Measurements from ENCODE around the gene PRTG. TPM values are rescaled to one million over a fixed set of nuclear protein-coding genes. Genes with fewer than 3 reads are reported as not detected.

Gene PRTG
- total RNA-seq, 1 experiment from 2014 or later, result 39.1 TPM

GRCh38 chr15:55750706-55751105 lies 7.8 kb upstream of the PRTG start:
- ChIA-PET POLR2A (interaction anchor here (0.6 kb wide), 1 partner anchor 12 kb away, joined by 3 read pairs; no protein-coding TSS in a partner anchor), CTCF (interaction anchor here (0.7 kb wide), 2 partner anchors 34 to 121 kb away, joined by 3 read pairs; no protein-coding TSS in a partner anchor)
- Histone ChIP-seq H3K9me3 (no peaks in the 10 kb centered on the region), H3K4me1 (peaks cover 25% of the 10 kb centered on the region), H3K36me3 (ENCODE audit: control insufficient read depth, insufficient read depth, low read length) (no peaks in the 10 kb centered on the region), H3K27me3 (replicated peaks; ENCODE audit: control insufficient read depth, insufficient read depth, low read length) (no peaks in the 10 kb centered on the region), H3K4me3 (ENCODE audit: low read depth, low read length) (no peak overlapping the region)
- no TSS peak for BruUV-seq (replicated peaks)
- DNase-seq, result peak; percentile 45 to 54
- intact Hi-C loops (cut with micrococcal nuclease; ENCODE audit: unreplicated experiment), result no loop called here
- Mint-ChIP-seq H3K4me3 (ENCODE audit: unreplicated experiment) (no peak overlapping the region), H3K36me3 (ENCODE audit: insufficient read depth, unreplicated experiment) (no peaks in the 10 kb centered on the region), H3K27ac (ENCODE audit: unreplicated experiment) (peak overlapping the region; percentile 23), H3K27me3 (ENCODE audit: insufficient read depth, unreplicated experiment) (no peaks in the 10 kb centered on the region), H3K9me3 (ENCODE audit: unreplicated experiment) (no peaks in the 10 kb centered on the region), H3K4me1 (ENCODE audit: low read depth, unreplicated experiment) (peaks cover 25% of the 10 kb centered on the region)
- TF ChIP-seq, protein P1, sequence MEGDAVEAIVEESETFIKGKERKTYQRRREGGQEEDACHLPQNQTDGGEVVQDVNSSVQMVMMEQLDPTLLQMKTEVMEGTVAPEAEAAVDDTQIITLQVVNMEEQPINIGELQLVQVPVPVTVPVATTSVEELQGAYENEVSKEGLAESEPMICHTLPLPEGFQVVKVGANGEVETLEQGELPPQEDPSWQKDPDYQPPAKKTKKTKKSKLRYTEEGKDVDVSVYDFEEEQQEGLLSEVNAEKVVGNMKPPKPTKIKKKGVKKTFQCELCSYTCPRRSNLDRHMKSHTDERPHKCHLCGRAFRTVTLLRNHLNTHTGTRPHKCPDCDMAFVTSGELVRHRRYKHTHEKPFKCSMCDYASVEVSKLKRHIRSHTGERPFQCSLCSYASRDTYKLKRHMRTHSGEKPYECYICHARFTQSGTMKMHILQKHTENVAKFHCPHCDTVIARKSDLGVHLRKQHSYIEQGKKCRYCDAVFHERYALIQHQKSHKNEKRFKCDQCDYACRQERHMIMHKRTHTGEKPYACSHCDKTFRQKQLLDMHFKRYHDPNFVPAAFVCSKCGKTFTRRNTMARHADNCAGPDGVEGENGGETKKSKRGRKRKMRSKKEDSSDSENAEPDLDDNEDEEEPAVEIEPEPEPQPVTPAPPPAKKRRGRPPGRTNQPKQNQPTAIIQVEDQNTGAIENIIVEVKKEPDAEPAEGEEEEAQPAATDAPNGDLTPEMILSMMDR (IDR thresholded peaks at IDR 0.05; ENCODE audit: insufficient read depth in 1 of 2, low read depth in 1 of 2, low read length in 1 of 2, severe bottlenecking in 1 of 2, unreplicated experiment in 1 of 2), result no peak

- intact Hi-C loops (cut with micrococcal nuclease; ENCODE audit: unreplicated experiment), result loop anchor here (2.0 to 5.0 kb wide), 2 partner anchors 53 to 95 kb away; no protein-coding TSS in a partner anchor
- H3K4me3 Mint-ChIP-seq (ENCODE audit: unreplicated experiment), result no peak overlapping the region
- TSS peak; percentile 68 for BruUV-seq (replicated peaks)
- peak overlapping the region; percentile 20 for H3K27ac Mint-ChIP-seq (ENCODE audit: unreplicated experiment)
- H3K27me3 Mint-ChIP-seq (ENCODE audit: insufficient read depth, unreplicated experiment), result no peaks in the 10 kb centered on the region
- H3K36me3 ChIP-seq (ENCODE audit: control insufficient read depth, insufficient read depth, low read length), result no peaks in the 10 kb centered on the region; the same call in 1 of the 2 replicates
- TF ChIP-seq, protein P1 (IDR thresholded peaks at IDR 0.05; ENCODE audit: insufficient read depth in 1 of 2, low read depth in 1 of 2, low read length in 1 of 2, severe bottlenecking in 1 of 2, unreplicated experiment in 1 of 2), result no peak
- peaks cover 5% of the 10 kb centered on the region for H3K36me3 Mint-ChIP-seq (ENCODE audit: insufficient read depth, unreplicated experiment)
- no peaks in the 10 kb centered on the region for H3K27me3 ChIP-seq (replicated peaks; ENCODE audit: control insufficient read depth, insufficient read depth, low read length)
- peak overlapping the region; percentile 90 for H3K4me3 ChIP-seq (ENCODE audit: low read depth, low read length)
- peaks cover 13% of the 10 kb centered on the region for H3K4me1 Mint-ChIP-seq (ENCODE audit: low read depth, unreplicated experiment)
- H3K9me3 ChIP-seq, result no peaks in the 10 kb centered on the region
- DNase-seq, result no peak
- H3K4me1 ChIP-seq, result peaks cover 34% of the 10 kb centered on the region
- ChIA-PET POLR2A (interaction anchor here (0.5 kb wide), 1 partner anchor 116 kb away, joined by 6 read pairs; no protein-coding TSS in a partner anchor), CTCF (no interaction called here)
- H3K9me3 Mint-ChIP-seq (ENCODE audit: unreplicated experiment), result no peaks in the 10 kb centered on the region
Observed at GRCh38 chr15:55743729-55744655, 1.0 kb upstream of the PRTG start.

- H3K27me3 ChIP-seq (replicated peaks; ENCODE audit: control insufficient read depth, insufficient read depth, low read length), result no peaks in the 10 kb centered on the region
- no TSS peak for BruUV-seq (replicated peaks)
- ChIA-PET CTCF (interaction anchor here (1.0 kb wide), 1 partner anchor 32 kb away, joined by 3 read pairs; no protein-coding TSS in a partner anchor), POLR2A (no interaction called here)
- H3K36me3 ChIP-seq (ENCODE audit: control insufficient read depth, insufficient read depth, low read length), result no peaks in the 10 kb centered on the region; the same call in 1 of the 2 replicates
- H3K4me1 Mint-ChIP-seq (ENCODE audit: low read depth, unreplicated experiment), result peaks cover 7% of the 10 kb centered on the region
- H3K4me3 Mint-ChIP-seq (ENCODE audit: unreplicated experiment), result no peak overlapping the region
- H3K4me1 ChIP-seq, result peaks cover 46% of the 10 kb centered on the region
- DNase-seq, result peak in 1 of 2 experiments; percentile 42
- H3K36me3 Mint-ChIP-seq (ENCODE audit: insufficient read depth, unreplicated experiment), result peaks cover 5% of the 10 kb centered on the region
- peak overlapping the region; percentile 90 for H3K4me3 ChIP-seq (ENCODE audit: low read depth, low read length)
- no peaks in the 10 kb centered on the region for H3K9me3 ChIP-seq
- no peaks in the 10 kb centered on the region for H3K27me3 Mint-ChIP-seq (ENCODE audit: insufficient read depth, unreplicated experiment)
- no peaks in the 10 kb centered on the region for H3K9me3 Mint-ChIP-seq (ENCODE audit: unreplicated experiment)
- no peak overlapping the region for H3K27ac Mint-ChIP-seq (ENCODE audit: unreplicated experiment)
- TF ChIP-seq, protein P1 (IDR thresholded peaks at IDR 0.05; ENCODE audit: insufficient read depth in 1 of 2, low read depth in 1 of 2, low read length in 1 of 2, severe bottlenecking in 1 of 2, unreplicated experiment in 1 of 2), result no peak
- intact Hi-C loops (cut with micrococcal nuclease; ENCODE audit: unreplicated experiment), result loop anchor here (2.0 to 5.0 kb wide), 2 partner anchors 55 to 94 kb away; no protein-coding TSS in a partner anchor
Observed at GRCh38 chr15:55742498-55742926, 440 bp downstream of the PRTG start.
